Stimulated activated CD8-positive, alpha-beta memory T cell treated with anti-CD3 and anti-CD28 coated beads, Interleukin-7, amount 100 ng/mL, for 4 hours (primary cell): Measurements from ENCODE around the gene IL27RA.

ENCODE experiments used
- DNase-seq, 2 donors: peaks; one replicate each; pipeline ENCODE4 v3.0.0-alpha.2; 2020; ENCODE audit warnings: low read depth in 2 of 2

IL27RA gene

DNA sequence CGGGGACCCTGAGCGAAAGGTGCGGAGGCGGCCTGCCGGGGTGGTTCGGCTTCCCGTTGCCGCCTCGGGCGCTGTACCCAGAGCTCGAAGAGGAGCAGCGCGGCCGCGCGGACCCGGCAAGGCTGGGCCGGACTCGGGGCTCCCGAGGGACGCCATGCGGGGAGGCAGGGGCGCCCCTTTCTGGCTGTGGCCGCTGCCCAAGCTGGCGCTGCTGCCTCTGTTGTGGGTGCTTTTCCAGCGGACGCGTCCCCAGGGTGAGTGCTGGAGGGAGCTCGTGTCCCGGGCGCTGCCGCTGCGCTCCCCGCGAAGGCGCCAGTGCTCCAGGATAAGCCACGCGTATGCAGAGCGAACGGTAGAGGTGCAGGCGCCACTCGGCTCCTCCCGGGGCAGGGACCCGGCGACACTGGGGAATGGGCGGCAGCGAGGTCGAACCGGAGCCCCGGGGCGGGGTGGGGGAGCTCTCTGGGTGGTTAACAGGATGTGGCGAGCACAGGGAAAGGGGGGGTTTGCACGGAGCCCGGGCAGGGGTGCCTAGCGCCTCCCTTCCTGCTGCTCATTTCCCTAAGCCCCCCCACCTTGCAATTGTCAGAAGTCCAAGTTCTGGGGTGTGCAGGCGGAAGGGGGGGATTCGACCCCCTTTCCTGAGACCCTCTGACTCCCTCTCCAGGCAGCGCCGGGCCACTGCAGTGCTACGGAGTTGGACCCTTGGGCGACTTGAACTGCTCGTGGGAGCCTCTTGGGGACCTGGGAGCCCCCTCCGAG is at the start of gene IL27RA:
TSS of gene IL27RA (plus strand) at position 44 of the 762 bp plus-strand sequence. CDS start at position 155, 111 bp downstream.
- peak; percentile 47 to 73 for DNase-seq

DNA sequence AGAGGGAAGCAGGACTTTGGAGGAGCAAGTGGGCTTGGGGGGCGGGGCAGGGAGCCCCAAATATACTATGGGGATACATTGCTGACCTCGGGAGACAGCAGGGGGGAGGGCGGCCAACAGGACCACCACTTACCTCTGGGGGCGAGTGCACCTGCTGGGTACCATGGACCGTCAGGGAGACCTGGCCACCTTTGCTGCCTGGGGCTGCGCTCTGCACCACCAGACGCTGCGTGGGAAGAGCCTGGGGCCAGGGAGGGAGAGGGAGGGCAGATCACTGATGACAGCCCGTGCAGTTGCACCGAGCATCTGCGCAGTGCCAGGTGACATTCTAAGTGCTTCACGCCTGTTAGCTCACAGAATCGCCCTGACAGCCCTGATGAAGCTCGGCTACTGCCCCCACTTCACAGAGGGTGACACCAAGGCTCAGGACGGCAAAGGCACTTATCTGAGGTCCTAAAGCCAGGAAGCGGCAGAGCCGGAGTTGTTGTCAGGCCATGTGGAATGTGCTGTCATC is 49.5 kb upstream of the IL27RA start:
- no peak for DNase-seq

DNA sequence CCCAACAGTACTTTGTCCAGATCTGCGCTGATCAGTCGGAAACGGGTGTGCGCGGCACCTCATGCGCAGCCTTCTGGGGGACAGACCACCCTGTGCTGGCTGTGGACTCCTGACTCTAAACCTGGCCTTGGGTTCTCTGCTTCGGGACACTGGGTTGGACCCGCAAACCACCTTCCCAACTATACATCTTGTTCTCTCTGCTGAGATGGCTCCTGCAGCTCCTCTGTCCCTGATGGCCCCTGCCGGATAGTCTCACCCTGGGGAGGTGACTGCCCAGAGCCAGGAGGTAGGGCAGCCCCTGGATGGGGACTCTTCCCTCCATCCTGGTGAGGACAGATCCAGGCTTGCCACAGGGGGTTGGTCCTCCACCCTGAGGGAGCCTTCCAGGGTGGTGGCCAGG is 48.8 kb upstream of the IL27RA start:
- DNase-seq, result no peak

DNA sequence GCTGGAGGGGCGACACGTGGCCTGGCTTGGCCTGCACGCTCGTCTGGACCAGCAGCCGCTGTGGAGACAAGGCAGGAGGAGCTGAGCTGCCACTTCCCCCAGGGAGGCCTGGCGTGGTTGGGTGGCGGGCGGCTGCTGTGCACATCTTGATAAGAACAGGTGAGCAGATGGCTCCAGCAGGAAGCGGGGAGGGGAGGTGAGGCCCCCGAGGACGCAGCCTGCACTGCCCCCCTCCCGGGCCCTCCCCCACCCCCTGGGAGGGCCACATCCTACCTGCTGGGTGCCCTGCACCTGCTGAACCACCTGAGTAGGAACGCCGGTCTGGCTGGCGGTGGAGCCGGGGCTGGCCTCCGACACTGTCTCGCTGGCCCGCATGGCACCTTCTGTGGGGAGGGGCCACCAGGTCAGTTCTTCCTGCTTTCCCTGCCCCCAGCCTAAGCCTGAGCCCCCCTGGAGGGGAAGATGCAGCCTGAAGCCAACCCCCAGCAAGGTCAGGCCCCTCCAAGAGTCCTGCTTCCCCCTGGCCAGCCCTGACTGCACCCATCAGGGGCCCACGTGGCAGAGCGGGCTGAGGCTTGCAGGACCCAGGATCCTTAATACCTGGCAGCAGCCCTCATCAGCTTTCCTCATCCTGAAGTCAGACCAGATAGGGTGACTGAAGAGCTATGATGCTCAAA is 48.2 kb upstream of the IL27RA start:
- no peak for DNase-seq

GRCh38 chr19:13984186-13984585 is 47.4 kb upstream of the IL27RA start:
- DNase-seq, result no peak

- DNase-seq, result no peak
Observed at GRCh38 chr19:13984875-13985741, 46.5 kb upstream of the IL27RA start.

GRCh38 chr19:13985771-13986347 is 45.7 kb upstream of the IL27RA start:
- no peak for DNase-seq

GRCh38 chr19:13986348-13986904 is 45.1 kb upstream of the IL27RA start:
- DNase-seq, result peak; percentile 98

DNA sequence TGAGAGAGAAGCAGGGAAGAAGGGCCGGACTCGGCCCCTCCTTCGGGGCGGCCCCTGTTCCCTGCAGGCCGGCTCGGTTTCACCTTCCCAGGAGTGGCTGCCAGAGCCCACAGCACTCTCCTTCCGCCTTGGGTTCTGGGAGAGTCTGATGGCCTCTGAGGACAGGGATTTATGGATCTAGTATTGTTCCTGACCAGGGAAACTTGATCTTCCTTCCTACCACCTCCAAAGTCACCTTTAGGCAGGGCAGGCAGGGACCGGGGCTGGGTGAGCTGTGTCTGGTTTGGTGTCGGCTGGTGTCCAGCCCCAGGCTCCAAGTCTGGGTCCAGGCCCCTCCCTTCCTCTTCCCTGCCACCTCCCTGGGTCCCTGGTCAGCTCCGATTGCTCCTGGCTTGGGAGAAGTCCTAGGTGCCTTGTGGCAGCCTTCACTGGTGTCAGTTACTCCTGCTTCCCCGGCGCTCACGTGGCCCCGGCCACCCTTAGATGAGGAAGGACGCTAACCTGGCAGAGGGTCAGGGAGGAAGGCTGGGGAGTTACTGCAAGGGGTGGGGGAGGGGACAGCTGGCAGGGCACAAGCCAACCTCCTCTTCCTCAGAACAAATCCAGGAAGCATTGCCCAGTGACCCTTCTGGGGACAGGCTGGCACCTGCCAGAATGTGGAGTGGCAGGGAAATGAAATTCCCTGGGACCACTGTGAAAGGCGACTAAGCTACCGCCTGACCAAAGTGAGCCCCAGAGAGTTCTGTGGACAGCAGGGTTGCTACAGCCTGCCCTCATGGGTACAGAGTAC is 44.3 kb upstream of the IL27RA start:
- DNase-seq, result no peak

GRCh38 chr19:13989487-13989886 is 42.1 kb upstream of the IL27RA start:
- no peak for DNase-seq

DNA sequence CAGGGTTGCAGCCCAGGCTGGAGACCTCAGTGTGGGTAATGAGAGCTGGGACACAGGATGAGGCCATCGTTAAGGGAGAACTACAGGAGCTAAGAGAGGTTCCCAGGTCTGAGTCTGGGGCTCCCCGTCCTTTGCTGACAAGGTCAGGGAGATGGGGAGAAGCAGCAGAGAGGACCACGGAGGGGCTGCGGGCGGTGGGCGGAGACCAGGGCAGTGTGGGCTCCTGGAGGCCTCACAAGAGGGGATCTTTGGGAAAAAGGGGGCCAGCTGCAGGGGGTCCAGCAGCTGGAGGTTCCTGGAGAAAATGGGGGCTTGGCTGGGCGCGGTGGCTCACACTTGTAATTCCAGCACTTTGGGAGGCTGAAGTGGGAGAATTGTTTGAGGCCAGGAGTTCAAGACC is 41.5 kb upstream of the IL27RA start:
- no peak for DNase-seq

DNA sequence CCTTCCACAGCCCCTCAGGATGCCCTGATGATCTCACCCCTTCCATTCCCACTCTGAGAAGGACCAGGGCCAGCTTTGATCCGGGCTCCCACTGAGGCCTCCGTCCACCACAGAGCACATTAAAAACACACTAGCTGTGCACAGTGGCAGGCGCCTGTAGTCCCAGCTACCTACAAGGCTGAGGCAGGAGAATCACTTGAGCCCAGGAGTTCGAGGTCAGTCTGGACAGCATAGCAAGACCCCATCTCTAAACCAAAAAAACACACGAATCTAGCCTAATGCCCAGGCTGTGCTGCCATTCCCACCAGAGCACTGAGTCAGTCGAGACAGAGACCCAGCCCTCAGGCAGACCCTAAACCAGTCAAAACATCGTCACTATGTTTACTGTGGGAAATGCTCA is 39.5 kb upstream of the IL27RA start:
- DNase-seq, result no peak

DNA sequence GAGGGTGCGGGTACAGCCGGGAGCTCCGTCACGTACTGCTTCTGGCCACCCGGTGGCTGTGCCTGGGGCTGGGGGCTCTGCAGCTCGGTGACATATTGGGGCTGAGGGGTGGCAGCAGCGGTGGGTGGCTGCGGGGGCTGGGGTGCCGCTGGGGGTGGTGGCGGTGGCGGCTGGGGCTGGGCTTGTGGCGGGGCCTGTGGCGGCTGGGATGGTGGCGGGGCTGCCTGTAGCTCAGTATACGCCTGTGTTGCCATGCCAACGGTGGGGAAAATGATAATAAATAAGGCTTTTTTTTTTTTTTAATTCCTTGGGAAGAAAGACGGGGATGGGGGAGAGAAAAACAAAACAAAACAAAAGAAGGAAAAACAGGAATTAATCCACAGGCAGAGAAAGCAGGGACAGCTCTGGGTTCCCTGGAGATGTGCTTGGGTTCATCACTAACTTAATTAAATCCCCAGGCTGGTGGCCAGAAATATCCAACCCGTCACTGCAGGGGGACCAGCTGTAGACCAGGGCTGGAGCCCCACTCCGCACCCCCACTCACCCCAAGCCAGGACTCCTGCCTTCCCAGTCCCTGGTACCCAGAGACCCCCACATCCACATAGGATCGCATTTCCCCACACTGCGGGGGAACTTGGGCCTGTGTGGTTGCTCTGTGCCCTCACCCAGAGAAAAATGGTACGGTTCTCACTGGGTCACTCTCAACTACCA is 37.8 kb upstream of the IL27RA start:
- no peak for DNase-seq

DNA sequence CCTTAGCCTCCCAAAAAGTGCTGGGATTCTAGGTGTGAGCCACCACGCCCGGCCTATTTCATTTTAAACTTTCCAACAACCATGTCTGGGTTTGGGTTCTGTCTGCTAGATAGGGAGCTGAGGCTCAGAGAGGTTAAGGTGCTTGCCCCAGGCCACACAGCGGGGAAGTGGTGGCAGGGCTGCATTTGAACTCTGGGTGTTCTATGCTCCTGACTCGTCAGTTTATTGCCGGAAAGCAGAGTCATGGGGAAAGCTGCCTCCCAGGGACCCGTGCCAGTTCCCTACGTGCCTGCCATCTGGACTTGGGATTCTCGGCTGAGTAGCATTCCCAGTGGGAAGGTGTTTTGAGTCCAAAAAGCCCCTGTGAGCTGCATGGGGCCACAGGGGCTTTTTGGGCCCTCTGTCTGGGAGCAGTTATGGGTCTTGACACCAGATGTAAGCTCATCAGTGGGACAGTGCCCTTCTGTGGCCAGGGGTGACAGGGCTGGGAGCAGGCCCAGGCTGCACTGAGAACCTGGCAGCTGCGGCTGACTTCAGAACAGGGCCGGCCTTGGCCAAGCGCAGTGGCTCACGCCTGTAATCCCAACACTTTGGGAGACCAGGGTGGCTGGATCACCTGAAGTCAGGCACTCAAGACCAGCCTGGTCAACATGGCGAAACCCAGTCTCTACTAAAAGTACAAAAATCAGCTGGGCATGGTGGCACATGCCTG is 36.4 kb upstream of the IL27RA start:
- DNase-seq, result no peak

- no peak for DNase-seq
Observed at GRCh38 chr19:13995878-13996765, 35.4 kb upstream of the IL27RA start.

GRCh38 chr19:13996928-13997630 is 34.5 kb upstream of the IL27RA start:
- DNase-seq, result no peak

DNA sequence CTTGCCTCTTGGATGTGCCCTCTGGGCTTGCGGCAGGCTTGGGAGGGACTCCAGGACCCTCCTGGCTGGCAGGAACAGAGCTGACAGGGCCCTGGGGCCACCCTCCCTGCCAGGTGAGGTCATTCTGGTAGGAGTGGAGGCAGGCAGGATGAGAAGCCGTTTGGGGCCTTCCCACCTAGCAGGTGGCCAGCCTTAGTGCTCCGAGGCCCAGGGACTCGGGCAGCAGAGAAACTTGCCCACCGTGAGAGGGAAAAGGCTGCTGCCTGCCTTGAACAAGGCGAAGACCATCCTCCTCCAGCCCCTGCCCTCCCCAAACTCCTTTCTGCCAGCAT is 34.0 kb upstream of the IL27RA start:
- DNase-seq, result no peak

DNA sequence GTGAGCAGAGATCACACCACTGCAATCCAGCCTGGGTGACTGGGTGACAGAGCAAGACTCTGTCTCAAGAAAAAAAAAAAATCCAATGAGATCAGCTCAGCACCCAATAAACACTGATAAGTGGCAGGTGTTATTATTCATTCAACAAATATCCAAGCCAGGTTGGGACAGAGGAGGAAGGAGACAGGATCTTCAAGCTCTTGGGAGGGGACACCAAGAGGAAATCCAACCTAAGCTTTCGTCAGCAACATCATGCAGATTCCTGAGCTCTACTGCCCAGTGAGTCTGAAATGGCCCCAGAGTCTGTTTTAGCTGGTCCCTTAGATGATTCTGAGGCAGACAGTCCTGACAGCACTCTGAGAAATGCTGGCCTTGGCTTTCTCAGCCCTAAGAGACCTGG is 33.1 kb upstream of the IL27RA start:
- DNase-seq, result no peak
